Stimulated activated CD8-positive, alpha-beta memory T cell treated with anti-CD3 and anti-CD28 coated beads, Interleukin-7, amount 100 ng/mL, for 24 hours (primary cell): ENCODE results near the gene OTULINL.
A peak's percentile ranks its signal among the peaks of the same experiment; 100 is the strongest.

Experiments used
- DNase-seq: peaks from one replicate; pipeline ENCODE4 v3.0.0-alpha.2; 2020; ENCODE audit warnings: low read depth

The OTULINL gene

DNA sequence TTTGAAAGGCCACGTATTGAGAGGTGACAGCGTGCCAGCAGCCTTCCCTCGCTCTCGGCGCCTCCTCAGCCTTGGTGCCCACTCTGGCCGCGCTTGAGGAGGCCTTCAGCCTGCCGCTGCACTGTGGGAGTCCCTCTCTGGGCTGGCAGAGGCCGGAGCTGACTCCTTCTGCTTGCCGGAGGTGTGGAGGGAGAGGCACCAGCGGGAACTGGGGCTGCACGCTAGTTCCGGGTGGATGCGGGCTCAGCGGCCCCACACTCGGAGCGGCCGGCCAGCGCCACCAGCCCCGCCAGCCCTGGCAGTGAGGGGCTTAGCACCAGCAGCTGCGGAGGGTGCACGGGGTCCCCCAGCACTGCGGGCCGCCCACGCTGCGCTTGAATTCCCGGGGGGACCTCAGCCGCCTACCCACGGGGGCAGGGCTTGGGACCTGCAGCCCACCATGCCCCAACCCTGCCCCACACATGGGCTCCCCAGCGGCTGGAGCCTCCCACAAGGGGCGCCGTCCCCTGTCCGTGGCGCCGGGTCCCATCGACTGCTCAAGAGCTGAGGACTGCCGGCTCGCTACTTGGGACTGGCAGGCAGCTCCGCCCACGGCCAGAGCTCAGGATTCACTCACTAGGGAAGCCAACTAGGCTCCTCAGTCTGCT, 4.4 kb upstream of the OTULINL start:
- DNase-seq, result no peak

DNA sequence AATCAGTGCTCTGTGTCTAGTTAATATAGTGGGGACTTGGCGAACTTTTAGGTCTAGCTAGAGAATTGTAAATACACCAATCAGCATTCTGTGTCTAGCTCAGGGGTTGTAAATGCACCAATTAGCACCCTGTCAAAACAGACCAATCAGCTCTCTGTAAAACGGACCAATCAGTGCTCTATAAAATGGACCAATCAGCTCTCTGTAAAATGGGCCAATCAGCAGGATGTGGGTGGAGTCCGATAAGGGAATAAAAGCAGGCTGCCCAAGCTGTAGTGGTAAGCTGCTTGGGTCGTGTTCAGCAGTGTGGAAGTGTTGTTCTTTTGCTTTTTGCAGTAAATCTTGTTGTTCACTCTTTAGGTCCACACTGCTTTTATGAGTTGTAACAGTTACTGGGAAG, 3.6 kb upstream of the OTULINL start:
- no peak for DNase-seq

DNA sequence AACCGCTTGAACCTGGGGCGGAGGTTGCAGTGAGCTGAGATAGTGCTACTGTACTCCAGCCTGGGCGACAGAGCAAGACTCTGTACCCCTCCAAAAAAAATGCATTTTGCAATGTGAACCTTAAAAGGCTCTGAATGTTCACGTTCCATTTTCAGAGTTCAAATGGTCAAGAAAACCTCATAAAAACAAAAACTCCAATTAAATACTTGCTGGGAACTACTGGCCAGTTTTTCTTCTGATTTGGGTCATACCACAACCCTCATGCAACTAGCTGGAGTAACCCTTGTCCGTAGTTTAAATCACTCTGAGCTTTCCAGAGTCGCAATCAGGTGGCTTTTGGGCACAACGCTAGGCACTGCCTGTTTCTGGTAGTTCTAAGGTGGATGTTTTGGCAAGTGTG, 2.3 kb upstream of the OTULINL start:
- DNase-seq, result no peak

DNA sequence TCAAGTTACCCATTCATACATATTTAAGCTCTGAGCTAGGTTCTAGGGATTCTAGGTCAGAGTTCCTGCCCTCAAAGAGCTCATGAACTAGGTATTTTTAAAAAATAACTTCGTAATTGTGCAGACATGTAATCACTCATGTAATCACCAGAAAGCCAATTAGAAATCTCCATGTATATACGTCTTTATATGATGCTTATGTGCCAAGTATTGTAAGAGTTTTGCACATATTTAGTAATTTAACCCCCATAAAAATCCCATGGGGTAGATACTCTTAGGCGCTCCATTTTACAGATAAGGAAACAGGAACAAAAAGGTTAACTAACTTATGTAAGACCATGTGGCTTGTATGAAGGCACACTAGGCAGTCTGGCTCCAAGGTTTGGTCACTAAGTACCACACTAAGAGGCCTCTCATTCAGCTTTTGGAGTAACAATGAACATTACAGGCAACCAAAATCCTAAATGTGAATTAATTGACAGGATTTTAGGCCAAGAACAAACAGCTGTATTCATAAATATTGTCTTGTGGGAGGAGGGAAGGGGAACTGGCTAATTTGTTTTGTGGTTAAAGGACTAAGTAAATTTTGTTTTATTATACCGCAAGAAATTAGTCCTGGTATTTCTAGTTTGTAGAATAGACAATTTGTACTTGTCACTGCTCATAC, 1.7 kb upstream of the OTULINL start:
- no peak for DNase-seq

DNA sequence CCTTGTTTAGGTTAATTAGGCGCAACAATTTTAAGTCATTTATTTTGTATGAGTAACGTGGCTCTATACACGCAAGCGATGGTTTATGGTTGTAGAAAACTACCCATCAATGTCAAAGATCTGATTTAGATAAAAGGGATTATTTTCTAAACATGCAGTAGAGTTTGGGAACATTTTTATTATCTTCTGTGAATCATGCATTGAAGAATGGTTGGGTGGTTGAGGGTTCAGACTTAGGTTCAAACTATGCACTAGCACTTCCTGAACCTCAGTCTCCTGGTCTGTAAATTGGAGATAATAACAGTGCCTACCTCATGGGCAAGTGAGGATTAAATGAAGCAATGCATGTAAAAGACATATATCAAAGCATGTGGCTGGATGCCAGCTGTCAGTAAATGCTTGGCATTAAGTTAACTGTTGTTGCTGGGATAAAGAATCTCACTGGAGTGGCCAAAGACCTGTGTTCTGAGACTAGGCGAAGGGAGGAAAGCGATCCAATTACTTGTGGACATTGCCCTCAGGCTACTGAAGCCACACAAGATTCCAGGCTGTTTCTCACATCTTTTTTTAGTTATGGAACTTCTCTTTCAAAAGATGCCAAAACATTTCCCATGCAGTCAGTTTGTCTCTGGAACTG, 1.1 kb upstream of the OTULINL start:
- DNase-seq, result no peak

DNA sequence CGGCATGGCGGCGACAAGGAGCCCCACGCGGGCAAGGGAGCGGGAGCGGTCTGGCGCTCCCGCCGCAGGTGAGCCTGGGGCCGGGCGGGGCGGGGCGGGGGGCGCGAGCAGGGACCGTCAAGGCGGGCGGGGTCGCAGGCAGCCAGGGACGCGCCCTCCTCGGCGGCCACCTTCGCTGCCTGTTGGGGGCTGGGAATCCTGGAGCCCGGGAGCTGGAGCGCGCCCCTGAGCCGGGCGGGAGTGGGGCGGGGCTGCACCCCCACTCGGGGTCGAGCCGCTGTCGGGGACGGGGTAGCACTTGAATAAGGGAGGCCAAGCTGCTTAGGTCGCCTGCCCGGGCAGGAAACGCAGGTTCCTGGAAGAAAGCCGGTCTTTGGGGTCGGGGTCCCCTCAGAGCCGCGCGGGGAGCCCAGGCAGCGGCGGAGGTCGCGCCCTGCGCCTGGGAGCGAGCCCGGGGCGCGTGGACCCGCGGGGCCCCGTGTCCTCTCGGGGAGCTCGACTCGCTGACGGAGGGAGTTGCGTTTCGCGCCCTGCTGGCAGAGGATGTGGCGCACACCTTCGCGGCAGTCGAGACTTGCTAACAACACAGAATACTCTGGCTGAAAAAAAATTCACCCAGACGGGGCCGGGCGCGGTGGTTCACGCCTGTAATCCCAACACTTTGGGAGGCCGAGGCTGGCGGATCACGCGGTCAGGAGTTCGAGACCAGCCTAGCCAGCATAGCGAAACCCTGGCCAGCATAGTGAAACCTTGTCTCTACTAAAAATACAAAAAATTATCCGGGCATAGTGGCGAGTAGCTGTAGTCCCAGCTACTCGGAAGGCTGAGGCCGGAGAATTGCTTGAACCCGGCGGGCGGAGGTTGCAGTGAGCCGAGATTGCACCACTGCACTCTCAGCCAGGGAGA, 552 bp downstream of the OTULINL start:
- peak; percentile 58 for DNase-seq

DNA sequence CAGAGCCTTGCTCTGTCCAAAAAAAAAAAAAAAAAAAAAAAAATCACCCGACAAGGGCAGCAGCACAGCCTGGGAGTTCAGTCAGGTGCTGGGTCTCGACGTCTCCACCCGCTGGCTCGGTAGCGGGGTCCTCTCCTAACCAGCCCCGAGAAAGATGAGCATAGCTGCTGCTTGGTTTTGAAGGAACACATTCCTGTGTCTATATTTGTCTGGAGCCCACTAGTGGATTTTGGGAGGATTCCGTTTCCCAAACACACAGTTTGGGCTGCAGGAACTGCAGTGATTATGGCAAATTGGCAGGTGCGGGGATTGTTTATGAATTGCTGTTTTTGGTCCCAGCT, 1.2 kb downstream of the OTULINL start:
- DNase-seq, result no peak

DNA sequence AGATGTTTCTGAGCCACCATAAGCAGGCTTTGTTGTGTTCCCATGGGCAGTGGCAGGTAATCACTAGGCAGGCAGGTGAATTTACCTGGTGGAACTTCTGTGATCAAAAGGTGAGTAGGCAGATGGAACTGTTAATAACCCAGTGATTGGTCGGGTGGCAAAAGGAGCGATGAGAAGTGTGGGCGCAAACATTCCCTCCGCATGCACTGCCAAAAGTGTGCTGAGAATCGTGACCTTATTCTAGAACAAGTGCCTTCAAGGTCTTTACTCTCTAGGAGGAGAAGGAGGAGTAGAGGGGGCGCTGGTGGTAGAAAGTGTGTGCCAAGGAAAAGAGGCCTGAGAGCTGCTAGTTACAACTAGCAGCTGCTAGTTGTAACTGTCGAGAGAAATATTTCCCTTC, 3.3 kb downstream of the OTULINL start:
- DNase-seq, result no peak

DNA sequence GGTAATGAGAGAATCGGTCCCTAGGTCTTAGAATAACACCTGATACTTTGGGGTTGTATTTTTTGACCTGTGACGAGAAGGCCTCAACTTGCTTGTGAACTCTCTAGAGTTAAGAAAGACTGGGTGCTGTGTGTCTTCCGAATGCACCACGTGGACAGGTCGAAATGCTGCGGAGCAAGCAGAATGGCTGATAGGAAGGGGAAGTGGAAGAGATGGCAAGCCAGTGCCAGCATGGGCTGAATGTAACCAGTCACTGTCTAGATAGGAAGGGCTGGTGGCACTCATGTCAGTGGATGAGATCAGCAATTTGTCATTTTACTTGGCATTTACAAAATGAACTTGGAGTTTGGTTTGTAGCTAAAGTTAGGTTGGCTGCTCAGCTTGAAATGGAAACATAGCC, 5.6 kb downstream of the OTULINL start:
- no peak for DNase-seq

DNA sequence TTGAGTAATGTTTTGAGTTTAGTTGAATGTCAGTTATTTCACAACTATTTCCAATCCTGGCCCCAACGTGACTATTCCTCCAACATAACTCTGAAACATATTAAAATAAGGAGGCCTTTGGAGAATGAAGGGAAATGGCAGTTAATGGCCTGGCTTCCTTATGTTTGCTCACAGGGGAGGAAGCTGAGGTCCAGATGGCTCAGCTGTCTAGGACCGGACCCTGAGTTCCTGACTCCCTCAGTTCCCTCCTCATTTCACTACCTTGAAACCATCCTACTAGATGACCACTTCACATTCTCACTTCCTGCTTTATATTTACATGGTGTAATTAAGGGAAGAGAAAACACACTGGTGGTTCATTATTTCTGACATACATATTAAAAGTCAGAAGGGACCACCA, 6.6 kb downstream of the OTULINL start:
- DNase-seq, result no peak

DNA sequence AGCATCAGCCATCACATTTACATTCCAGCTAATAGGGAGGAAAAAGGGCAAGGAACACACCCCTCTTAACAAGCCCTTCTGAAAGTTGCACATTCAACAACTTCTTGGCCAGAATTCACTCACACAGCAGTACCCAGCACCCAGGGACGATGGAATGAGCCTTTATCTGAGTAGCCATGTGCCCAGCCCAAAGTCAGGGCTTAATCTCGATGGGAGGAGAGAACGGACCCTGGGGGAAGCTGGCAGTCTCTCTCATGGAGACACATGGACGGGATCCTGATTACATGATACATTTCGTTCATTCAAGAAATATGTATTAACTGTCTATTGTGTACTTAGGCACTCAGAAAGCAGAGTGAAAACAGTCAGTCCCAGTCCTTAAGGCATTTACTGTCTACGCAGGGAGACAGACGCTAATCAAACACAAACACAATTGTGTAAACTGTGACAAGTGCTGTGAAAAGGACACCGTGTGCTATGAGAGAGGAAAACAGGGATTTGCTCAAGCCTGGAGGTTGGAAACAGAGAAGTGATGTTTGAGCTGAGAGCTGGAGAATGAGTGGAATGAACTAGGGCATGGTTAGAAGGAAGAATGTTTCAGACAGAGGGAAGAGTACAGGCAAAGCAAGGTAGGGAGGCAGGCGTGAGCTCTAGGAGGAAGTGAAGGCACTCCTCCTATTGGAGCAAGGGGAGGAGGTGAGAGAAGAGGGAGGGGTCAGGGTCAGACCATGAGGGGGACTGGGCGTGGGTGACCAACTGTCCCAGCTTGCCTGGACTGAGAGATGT, 7.4 kb downstream of the OTULINL start:
- no peak for DNase-seq

DNA sequence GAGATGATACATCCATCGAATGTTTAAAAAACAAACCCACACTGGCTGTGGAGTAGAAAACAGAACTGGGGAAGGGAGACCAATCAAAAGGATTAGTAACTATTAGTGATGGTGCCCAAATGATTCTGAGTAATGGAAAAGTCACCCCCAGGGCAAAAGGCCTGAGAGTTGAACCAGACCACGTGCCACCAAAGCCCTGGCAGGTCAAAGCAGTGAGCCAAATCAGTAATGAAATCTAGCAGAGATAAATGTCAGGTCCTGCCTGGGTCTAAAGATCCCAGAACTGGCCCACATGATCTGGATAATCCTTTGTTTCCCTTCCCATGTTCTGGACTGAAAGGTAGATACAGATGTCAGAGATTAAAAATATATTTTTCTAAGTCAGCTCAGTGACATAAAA, 9.4 kb downstream of the OTULINL start:
- no peak for DNase-seq

DNA sequence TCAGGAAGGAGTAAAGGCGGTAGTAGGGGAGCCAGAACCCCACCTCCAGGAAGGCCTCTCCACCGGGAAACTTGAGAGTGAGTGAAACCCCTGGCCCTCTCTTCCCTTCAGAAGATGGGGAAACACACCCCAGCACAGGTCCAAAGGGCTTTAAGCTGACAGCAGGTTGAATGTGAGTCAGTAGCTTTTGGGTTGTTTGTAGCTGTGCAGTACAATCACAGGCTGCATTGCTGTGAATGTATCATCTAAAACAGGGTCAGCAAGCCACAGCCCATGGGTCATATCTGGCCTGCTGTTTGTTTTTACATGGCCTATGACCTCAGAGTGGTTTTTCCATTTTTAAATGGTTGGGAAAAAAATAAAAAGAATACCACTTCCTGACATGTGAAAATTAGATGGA, 10.0 kb downstream of the OTULINL start:
- no peak for DNase-seq

DNA sequence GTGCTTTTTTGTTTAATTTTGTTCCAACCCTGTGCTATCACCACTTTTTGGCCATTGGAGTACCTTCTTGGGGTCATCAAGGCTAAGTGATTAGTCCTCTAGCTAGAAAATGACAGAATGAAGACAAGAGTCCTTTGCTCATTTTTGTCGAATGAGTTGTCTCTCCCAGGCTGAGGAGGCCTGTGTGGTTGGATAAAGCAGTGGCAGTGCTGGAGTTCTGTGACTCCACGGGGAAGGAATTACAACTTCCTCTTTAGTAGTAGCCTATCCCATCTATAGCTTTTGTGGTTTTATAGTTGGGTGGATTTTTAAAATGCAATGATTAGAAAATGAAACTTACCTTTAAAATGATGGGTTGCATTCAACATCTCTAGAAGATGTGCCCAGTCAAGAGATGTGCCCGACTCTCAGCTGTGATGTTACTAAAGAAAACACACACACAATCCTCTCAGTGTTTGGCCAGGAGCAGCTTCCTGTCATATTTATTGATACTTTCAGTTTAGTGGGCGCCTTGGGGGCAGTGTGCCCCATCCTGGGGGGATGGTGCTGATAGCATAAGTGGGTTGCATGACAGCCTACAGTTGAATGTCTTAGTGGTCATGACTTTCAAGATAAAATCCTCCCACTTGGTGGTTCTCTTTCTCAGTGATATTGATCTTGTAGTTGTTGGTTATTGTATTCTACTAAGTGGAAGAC, 11.9 kb downstream of the OTULINL start:
- DNase-seq, result no peak

DNA sequence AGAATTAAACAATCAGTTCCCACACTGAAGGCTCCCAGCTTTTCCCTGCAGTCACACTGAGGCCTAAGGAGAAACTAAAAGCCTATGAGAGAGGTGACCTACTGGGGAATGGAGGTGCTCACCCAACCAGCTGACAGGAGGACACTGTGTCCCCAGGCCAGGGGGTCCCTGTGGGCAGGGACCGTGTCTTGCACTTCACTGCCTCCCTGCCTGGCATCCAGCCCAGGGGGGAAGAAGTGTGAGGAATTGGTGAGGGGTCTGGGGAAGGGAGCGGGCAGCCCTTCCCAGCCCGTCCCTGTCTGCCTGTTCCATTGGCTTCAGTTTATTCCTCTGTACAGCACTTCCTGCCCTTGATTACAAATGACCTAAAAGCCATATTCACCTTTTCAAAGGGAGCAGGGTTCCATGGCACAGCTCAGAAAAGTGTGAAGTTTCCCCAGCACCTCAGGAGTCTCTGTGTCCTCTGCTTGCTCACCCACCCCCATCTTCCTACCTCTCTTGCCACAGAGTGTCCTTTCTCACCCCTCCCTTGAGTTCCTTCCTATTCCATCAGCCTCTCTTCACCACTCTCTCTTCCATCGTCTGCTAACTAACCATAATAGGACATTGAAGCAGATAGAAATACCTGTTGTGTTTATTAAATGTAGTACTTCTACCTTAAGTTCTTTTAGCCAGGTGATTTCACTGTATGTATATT, 12.9 kb downstream of the OTULINL start:
- no peak for DNase-seq

DNA sequence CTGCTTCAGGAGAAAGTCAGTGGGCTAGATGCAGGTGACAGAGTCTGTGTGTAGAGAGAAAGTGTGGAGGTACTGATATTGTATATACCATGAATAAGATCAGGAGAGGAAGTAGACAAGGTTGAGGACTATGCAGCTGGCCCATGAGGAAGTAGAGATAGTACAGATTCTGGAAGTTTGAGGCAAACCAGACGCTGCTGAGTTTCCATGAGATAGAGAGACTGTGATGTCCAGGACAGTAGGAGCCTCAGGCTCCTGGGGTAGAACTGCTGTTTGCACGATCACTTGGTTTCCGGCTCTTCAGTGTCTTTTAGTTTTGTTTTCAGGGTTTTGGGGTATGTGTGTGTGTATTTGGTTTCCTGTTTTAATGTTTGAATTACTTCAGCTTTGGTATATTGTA, 13.6 kb downstream of the OTULINL start:
- no peak for DNase-seq

DNA sequence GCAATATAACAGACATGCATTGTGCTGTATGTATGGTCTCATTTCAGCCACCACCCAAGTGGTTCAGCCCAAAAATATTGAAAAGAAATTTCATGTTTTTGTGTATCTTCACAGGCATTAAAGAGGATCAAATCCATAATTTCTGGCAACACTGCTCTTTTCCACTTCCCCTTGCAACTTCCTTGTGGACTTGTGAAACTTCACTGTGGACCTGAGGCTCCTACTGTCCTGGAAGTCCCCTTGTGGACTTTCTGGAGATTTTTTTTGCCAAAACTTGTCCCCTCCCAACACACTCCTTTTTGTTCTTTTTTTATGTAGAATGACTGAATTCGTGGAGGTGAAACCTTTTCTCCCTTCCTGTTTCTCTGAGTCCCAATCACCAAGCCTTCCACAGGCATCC, 14.3 kb downstream of the OTULINL start:
- DNase-seq, result no peak

DNA sequence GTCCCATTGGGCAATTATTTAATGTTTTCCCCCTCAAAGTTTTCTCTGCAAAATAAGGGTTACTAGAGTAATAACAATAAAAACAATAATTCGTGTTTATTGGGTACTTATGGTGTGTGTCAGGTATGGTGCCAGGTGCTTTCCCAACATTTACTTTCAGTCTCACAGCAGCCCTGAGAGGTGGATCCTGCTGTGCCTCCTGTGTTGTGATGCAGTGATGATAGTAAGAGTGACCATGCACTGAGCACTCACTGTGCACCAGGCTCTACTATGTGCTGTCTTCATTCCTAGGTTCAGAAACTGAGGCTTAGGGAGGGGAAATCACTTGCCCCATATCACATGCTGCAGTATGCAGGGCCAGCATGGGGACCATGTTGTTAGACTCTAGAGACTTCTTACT, 15.5 kb downstream of the OTULINL start:
- DNase-seq, result no peak

DNA sequence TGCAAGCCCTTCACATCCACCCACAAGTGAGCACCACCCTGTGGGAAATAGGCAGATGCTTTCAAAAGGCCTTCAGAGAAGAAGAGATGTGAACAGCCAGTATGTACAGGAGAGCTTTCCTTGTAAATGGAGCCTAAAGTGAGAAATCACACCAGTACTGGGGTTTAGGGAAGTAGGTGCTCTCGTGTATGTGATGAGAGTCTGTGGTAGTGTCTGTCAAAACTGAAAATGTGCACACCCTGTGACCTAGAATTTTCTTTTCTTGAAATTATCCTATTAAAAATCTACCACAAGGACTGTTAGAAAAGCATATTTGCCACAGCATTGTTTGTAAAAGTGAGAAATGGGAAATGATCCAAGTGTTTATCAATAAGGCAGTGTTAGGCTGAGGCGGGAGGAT, 16.6 kb downstream of the OTULINL start:
- no peak for DNase-seq

DNA sequence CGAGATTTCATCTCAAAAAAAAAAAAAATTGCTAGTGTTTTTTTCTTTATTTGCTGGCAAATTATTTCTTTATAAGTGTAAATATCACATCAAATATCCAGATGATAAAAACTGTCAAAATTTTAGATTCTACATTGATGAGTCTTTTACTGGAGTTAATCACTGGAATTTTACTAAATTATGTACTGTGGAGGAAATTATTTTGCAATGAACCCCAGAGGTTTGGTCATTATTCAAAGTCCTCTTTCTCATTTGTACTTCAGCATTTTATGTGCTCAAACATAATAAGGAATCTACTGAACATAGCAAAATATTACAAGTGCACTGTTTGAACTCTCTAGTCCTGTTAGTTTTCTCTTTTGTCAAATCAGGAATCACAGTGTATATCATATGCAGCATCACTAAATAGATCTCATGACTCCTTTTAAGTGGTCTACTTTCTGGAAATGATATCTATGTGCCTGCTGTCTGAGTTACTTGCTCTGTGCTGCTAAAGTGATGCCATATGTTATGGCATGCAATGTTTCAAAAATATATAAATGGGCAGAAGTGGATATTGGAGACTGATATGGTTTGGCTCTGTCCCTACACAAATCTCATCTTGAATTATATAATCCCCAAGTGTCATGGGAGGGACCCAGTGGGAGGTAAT, 18.0 kb downstream of the OTULINL start:
- no peak for DNase-seq
